DMS114 treated with DMSO at 0.1 percent for 48 hours (cell line): Measurements from ENCODE around the gene CHTF8.
A peak's percentile ranks its signal among the peaks of the same experiment; 100 is the strongest.
"Not testable (repeated sequence)": the region's sequence is repeated elsewhere in the genome, so short reads cannot be mapped to it uniquely, and the experiment has no call there.

Experiments used
- DNase-seq: peaks from one replicate; lab custom pipeline; 2025; ENCODE audit not compliant: unreplicated experiment; lab: John Stamatoyannopoulos, UW

The CHTF8 gene

DNA sequence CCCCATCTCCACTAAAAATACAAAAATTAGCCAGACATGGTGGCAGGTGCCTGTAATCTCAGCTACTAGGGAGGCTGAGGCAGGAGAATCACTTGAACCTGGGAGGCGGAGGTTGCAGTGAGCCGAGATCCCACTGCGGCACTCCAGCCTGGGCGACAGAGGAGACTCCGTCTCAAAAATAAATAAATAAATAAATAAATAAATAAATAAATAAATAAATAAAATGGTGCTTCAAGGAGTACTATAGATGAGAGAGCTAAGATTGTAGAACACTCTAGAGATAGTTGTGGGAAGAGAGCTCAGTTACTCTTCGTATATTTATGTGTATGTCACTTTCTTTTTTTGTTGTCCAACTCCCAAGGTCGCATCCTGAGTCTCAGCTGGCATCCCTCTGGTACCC is 7.1 kb upstream of the CHTF8 start:
- not testable (repeated sequence) for DNase-seq

DNA sequence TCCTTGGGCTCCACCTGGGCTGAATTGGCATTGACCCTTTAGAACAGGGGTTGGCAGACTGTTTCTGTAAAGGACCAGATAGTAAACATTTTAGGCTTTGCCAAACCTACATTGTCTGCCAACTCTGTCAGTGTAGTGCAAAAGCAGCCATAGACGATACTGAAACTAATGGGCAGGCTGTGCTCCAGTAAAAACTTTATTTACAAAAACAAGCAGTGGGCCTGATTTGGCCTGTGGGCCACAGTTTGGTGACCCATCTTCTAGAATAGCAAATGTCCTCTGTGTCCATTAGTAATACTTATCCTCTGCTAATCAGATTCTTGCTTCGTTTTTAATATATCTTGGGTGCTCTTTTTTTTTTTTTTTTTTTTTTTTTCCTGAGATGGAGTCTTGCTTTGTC is 6.2 kb upstream of the CHTF8 start:
- DNase-seq = no peak

DNA sequence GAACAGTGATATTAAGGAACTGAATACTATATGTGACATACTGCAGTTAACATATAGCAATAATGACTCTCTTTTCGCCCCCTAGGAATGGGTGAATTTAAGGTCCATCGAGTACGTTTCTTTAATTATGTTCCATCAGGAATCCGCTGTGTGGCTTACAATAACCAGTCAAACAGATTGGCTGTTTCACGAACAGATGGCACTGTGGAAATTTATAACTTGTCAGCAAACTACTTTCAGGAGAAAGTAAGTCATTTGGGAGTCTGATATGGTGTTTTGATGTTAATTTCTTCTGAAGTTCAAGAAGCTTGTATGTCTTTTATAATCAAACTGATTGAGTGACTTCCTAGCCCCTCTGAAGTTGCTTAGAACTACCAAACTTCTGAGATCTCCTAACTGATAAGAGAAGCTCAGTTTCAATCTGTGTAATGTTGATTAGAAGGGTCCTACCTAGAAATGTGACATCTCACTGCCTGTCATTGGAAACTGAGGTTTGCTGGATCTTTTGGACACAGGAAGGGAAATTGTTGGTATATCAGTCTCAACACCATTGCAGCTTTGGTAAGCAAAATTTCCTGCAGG is 1.1 kb upstream of the CHTF8 start:
- DNase-seq = no peak

GRCh38 chr16:69131839-69132423 is 457 bp downstream of the CHTF8 start:
- DNase-seq = peak; percentile 31

DNA sequence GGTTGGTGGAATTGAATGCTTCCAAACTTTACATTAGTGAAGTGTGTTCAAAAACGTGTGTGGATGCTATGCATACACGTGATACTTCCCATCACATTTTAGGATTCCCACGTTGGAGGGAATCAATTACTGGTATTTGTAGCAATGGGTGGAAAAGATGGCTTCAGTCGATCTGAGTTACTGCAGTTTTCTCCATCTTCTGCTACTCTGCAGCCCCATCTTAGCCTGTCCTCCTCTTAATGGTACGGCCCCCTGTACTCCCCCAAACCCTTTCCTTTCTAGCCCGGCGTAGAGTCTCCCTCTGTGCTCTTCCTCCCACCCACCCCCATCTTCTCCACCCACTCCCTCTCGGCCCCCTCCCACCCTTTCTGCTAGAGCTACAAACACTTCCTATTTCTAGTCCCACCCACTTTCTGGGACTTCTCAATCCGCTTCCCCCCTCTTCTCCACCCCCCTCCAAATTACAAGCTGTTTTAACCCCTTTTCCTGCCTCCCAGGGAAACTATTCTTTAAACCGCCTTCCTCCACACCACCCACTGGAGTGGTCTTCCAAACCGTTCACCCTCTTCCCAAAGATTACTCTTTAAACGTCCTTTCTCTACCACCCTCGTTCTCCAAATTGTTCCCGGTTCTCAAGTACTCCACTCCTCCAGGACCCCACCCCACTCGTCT is 1.1 kb downstream of the CHTF8 start:
- peak; percentile 58 for DNase-seq

DNA sequence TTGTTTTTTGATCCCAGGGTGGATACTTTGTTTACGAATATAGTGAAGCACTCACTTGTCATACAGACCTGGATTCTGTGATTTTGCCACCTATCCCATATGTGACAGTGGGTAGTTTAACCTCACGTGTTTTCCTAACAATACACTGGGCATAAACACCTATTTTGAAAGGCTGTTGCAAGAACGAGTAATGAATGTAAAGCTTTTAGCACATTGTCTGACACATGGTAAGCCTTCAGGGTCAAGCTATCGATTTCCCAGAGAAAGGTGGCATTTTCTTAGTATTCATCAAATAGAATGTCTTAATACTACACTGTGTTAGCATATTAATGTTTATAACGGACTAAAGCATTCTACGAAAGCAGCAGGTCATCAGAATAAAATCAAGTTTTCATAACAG is 1.9 kb downstream of the CHTF8 start:
- no peak for DNase-seq

GRCh38 chr16:69127966-69128510 is 4.3 kb downstream of the CHTF8 start:
- DNase-seq = no peak

DNA sequence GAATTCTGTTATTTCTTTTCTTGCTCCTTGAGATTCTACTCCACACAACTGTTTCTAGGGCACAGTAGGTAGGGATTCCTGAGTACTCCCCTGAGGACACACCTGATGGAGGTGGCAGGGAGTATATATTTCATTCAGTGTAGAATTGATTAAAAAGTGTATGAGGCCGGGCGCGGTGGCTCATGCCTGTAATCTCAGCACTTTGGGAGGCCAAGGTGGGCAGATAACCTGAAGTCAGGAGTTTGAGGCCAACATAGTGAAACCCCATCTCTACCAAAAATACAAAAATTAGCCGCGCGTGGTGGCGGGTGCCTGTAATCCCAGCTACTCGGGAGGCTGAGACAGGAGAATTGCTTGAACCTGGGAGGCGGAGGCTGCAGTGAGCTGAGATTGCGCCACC is 5.6 kb downstream of the CHTF8 start:
- DNase-seq = not testable (repeated sequence)

GRCh38 chr16:69126221-69126620 is 6.2 kb downstream of the CHTF8 start:
- no peak for DNase-seq

DNA sequence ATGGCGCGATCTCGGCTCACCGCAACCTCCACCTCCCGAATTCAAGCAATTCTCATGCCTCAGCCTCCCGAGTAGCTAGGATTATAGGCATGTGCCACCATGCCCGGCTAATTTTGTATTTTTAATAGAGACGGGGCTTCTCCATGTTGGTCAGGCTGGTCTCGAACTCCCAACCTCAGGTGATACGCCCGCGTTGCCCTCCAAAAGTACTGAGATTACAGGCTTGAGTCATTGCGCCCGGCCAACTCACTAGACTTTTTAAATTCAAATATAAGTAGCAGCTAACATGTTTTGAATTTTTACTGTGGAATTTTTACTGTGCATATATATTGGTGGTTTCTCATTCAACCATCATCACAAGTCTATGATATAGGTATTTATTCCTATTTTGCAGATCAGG is 7.4 kb downstream of the CHTF8 start:
- not testable (repeated sequence) for DNase-seq

GRCh38 chr16:69124406-69124805 is 8.0 kb downstream of the CHTF8 start:
- DNase-seq = not testable (repeated sequence)

DNA sequence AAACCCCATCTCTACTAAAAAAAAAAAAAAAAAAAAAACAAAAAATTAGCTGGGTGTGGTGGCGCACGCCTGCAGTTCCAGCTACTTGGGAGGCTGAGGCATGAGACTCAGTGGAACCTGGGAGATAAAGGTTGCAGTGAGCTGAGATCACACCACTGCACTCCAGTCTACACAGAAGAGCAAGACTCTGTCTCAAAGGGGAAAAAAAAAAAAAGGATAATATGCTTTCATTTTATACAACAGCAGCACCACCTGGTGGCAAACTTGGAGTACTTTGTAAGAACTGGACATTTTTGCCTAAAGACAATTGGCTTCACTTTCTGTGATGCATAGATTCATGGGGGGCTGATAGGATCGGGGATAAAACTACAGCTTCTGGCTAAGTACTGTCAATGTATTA is 8.5 kb downstream of the CHTF8 start:
- peak; percentile 60 for DNase-seq

DNA sequence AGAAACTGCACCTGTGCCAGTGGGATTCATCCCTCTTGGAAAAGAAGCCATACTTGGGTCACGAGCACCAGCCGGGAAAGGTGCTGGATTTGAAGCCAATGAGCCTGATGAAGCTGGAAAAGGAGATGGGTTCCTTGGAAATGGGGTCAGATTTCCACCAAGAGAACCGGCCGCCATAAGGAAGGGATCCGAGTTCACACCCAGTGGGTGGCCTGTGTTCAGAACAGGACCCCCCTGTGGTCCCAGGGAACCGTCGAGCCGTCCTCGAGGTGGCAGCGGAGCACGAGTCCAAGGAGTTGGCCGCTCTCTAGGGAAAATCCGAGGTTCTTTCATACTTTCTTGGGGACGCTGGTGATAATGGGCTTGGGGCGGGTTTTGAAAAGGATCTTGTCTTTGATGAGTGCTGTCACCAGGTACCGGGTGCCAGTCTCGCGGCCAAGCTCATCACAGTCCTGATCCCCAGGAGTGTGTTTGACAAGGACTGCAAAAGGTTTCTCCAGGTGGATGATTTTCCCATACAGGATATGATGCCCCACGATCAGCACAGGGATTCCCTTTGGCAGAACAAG is 12.2 kb downstream of the CHTF8 start:
- no peak for DNase-seq

DNA sequence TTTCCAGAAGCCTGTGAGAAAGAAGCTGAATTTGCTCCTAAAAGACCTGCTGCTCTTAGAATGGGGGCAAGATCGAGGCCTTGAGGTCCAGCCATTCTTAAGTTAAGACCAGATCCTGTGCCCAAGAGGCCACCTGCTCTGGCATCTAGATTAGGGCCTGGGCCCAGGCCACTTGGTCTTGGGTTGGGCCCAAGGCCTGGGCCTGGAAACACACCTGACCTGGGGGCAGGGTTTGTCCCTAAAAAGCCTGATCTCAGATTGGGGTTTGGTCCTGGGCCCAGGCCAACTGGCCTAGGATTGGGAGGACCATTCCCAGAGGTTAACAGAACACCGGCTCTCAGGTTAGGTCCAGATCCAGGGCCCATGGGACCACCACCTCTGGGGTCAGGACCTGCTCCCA is 12.9 kb downstream of the CHTF8 start:
- DNase-seq = no peak

DNA sequence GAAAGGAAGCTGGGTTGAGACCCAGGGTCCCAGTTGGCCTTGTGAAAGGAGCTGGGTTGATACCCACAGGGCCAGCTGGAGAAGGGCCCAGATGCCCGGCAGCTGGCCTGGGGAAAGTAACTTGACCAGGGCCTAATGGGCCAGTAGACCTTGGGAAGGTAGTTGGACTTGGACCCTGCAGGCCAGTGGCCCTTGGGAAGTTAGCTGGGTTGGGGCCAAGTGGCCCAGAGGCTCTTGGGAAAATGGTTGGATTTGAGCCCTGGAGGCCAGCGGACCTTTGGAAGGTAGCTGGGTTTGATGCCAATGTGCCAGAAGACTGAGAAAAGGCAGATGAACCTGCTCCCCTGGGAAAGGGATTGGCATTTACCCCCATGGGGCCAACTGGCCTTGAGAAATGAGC is 13.4 kb downstream of the CHTF8 start:
- DNase-seq = no peak

- DNase-seq = no peak
Observed at GRCh38 chr16:69118468-69118867, 13.9 kb downstream of the CHTF8 start.

- DNase-seq = no peak
Observed at GRCh38 chr16:69116906-69117305, 15.5 kb downstream of the CHTF8 start.

DNA sequence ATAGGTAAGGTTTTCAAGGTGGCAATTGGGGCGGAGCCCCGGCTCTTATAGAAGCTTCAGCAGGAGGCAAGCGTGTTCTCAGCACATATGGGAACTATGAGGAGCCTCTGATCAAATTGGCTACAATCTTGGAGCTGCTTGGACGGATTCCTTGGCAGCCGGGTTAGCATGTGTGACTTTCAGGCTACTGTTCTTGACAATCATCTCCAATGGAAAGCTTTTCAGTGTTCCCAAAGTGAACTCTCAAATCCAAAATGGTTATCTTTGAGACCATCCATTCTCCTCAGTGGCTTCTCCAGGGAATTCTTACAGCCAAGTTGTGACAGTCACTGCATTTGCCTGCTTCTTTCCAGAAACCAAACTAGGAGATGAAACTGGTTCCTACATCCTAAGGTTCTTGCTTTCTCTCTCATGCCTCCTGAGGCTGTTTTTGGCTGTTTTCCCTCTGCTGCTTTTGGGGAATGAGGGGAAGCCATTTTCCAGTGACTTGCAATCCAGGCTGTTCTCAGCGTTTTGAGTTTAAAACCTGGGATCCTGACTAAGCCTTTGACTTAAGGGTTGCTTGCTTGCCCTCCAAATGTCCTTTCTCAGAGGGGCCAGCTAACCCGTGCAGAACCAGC is 16.0 kb downstream of the CHTF8 start:
- DNase-seq = no peak

DNA sequence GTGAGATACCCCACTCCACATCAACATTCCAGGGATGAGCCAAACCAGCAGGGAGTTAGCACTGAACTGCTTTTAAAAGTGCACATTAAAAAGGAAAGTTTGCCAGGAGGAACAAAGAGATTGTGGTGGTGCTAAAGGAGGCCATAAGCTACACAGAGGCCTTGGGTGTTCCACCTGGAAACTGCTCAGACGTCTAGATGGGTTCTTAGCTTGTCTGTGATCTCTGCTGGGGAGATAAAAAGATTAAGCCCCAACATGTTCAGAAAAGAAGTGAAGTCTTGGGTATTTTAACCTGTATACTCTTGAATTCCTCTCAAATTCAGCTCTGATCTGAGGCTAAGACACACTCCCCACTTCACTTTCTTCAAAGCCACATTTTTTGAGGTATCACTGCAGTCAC is 16.6 kb downstream of the CHTF8 start:
- DNase-seq = no peak

GRCh38 chr16:69115361-69115760 is 17.0 kb downstream of the CHTF8 start:
- DNase-seq = no peak

- no peak for DNase-seq
Observed at GRCh38 chr16:69114976-69115355, 17.4 kb downstream of the CHTF8 start.
